Fibroblast of the conjunctiva (primary cell): Measurements from ENCODE around the gene SMAD1.
A peak's percentile ranks its signal among the peaks of the same experiment; 100 is the strongest.
"Not testable (repeated sequence)": the region's sequence is repeated elsewhere in the genome, so short reads cannot be mapped to it uniquely, and the experiment has no call there.

Experiments
- DNase-seq: peaks from one replicate; pipeline ENCODE4 v3.0.0-alpha.2; 2010; ENCODE audit warnings: low read depth

Gene SMAD1

GRCh38 chr4:145528601-145529000 lies 46.9 kb downstream of the SMAD1 start:
- DNase-seq, result no peak

GRCh38 chr4:145530189-145530588 lies 48.5 kb downstream of the SMAD1 start:
- no peak for DNase-seq

- no peak for DNase-seq
Observed at GRCh38 chr4:145530662-145531061, 49.0 kb downstream of the SMAD1 start.

- DNase-seq, result no peak
Observed at GRCh38 chr4:145531223-145531622, 49.6 kb downstream of the SMAD1 start.

GRCh38 chr4:145531859-145532258 lies 50.2 kb downstream of the SMAD1 start:
- no peak for DNase-seq

- no peak for DNase-seq
Observed at GRCh38 chr4:145533001-145533400, 51.3 kb downstream of the SMAD1 start.

- not testable (repeated sequence) for DNase-seq
Observed at GRCh38 chr4:145533415-145533814, 51.8 kb downstream of the SMAD1 start.

GRCh38 chr4:145533961-145534360 lies 52.3 kb downstream of the SMAD1 start:
- no peak for DNase-seq

GRCh38 chr4:145535202-145535601 lies 53.5 kb downstream of the SMAD1 start:
- no peak for DNase-seq

GRCh38 chr4:145536044-145536443 lies 54.4 kb downstream of the SMAD1 start:
- no peak for DNase-seq

- no peak for DNase-seq
Observed at GRCh38 chr4:145538596-145538995, 56.9 kb downstream of the SMAD1 start.

- no peak for DNase-seq
Observed at GRCh38 chr4:145539671-145540070, 58.0 kb downstream of the SMAD1 start.

GRCh38 chr4:145540235-145540634 lies 58.6 kb downstream of the SMAD1 start:
- DNase-seq, result peak; percentile 70

- peak; percentile 14 for DNase-seq
Observed at GRCh38 chr4:145541346-145541745, 59.7 kb downstream of the SMAD1 start.

- no peak for DNase-seq
Observed at GRCh38 chr4:145545031-145545430, 63.4 kb downstream of the SMAD1 start.

- DNase-seq, result peak; percentile 72
Observed at GRCh38 chr4:145545538-145546174, 64.0 kb downstream of the SMAD1 start.

GRCh38 chr4:145546175-145546915 lies 64.7 kb downstream of the SMAD1 start:
- no peak for DNase-seq

- no peak for DNase-seq
Observed at GRCh38 chr4:145551660-145552059, 70.0 kb downstream of the SMAD1 start.

- no peak for DNase-seq
Observed at GRCh38 chr4:145552181-145552822, 70.6 kb downstream of the SMAD1 start.

- DNase-seq, result no peak
Observed at GRCh38 chr4:145553375-145553774, 71.7 kb downstream of the SMAD1 start.

GRCh38 chr4:145554691-145555090 lies 73.0 kb downstream of the SMAD1 start:
- no peak for DNase-seq

- DNase-seq, result peak; percentile 55
Observed at GRCh38 chr4:145557720-145558119, 76.1 kb downstream of the SMAD1 start.

- no peak for DNase-seq
Observed at GRCh38 chr4:145563293-145563985, 81.8 kb downstream of the SMAD1 start.
